HL-60/S4 treated with phorbol 12-myristate 13-acetate at 8.2 ng/mL for 4 days and 3 days (cell line): ENCODE data around the gene DENND1A.
"Not testable (repeated sequence)": the region's sequence is repeated elsewhere in the genome, so short reads cannot be mapped to it uniquely, and the experiment has no call there.

Source experiments
- in situ Hi-C: fragments of 300-500 bp; cut with MboI; formaldehyde crosslinking; loops from 2 replicates; pipeline ENCODE4 v1.15.0; 2022; ENCODE audit warnings: low sequenced_read_pairs

The DENND1A gene

GRCh38 chr9:123823194-123823947, 106.6 kb downstream of the DENND1A start:
- in situ Hi-C loops = no loop called here

- in situ Hi-C loops = no loop called here
These were observed 108.3 kb downstream of the DENND1A start for GRCh38 chr9:123821619-123822018.

GRCh38 chr9:123820139-123820538, 109.8 kb downstream of the DENND1A start:
- in situ Hi-C loops = no loop called here

- in situ Hi-C loops = no loop called here
These were observed 113.0 kb downstream of the DENND1A start for GRCh38 chr9:123816817-123817472.

GRCh38 chr9:123815856-123816255, 114.1 kb downstream of the DENND1A start:
- in situ Hi-C loops = not testable (repeated sequence)

- in situ Hi-C loops = no loop called here
These were observed 115.4 kb downstream of the DENND1A start for GRCh38 chr9:123814496-123814895.

GRCh38 chr9:123812984-123813383, 116.9 kb downstream of the DENND1A start:
- in situ Hi-C loops = no loop called here

GRCh38 chr9:123807251-123807650, 122.7 kb downstream of the DENND1A start:
- in situ Hi-C loops = no loop called here

GRCh38 chr9:123806829-123807228, 123.1 kb downstream of the DENND1A start:
- in situ Hi-C loops = no loop called here

GRCh38 chr9:123798195-123798594, 131.7 kb downstream of the DENND1A start:
- in situ Hi-C loops = no loop called here

- in situ Hi-C loops = no loop called here
These were observed 133.1 kb downstream of the DENND1A start for GRCh38 chr9:123796618-123797484.

- in situ Hi-C loops = no loop called here
These were observed 133.8 kb downstream of the DENND1A start for GRCh38 chr9:123796094-123796493.

GRCh38 chr9:123795336-123795735, 134.6 kb downstream of the DENND1A start:
- in situ Hi-C loops = no loop called here

GRCh38 chr9:123792501-123792900, 137.4 kb downstream of the DENND1A start:
- in situ Hi-C loops = no loop called here

GRCh38 chr9:123789554-123790292, 140.2 kb downstream of the DENND1A start:
- in situ Hi-C loops = no loop called here

GRCh38 chr9:123787416-123787815, 142.5 kb downstream of the DENND1A start:
- in situ Hi-C loops = no loop called here

- in situ Hi-C loops = no loop called here
These were observed 145.4 kb downstream of the DENND1A start for GRCh38 chr9:123784518-123784917.

- in situ Hi-C loops = no loop called here
These were observed 151.6 kb downstream of the DENND1A start for GRCh38 chr9:123778232-123778902.

GRCh38 chr9:123776708-123777537, 153.0 kb downstream of the DENND1A start:
- in situ Hi-C loops = no loop called here
